ENCODE results near the gene RASSF10. TPM values are rescaled to one million over a fixed set of nuclear protein-coding genes. Genes with fewer than 3 reads are reported as not detected.

Gene RASSF10
- total and polyA plus RNA-seq, 12 donors, result 0.12 to 1.3 (median 0.28) TPM; not detected in 1

- no peak for DNase-seq
- Histone ChIP-seq H3K4me1 (peaks cover 3 to 55% (median 30%) of the 10 kb centered on the region in 9 donors), H3K4me3 (peak overlapping the region in 6 of 10 donors; percentile 14 to 65 (median 42)), H3K27ac (peak overlapping the region in 3 of 10 donors; percentile 2 to 56 (median 7)), H3K36me3 (no peaks in the 10 kb centered on the region), H3K27me3 (peaks cover 8 to 98% (median 84%) of the 10 kb centered on the region in 7 donors), H3K9me3 (no peaks in the 10 kb centered on the region)
- intact Hi-C loops (cut with DNase I), result no loop called here
- no peak for ATAC-seq
- 20 to 24% methylated on average over 7 of the region's 7 CpGs for WGBS, 2 donors
- TF ChIP-seq CTCF (IDR thresholded peaks at IDR 0.05), result no peak
These were observed 2.4 kb downstream of the RASSF10 start for GRCh38 chr11:13011466-13012055.

GRCh38 chr11:13012056-13012661, 3.0 kb downstream of the RASSF10 start:
- DNase-seq (no peak), ATAC-seq (no peak)
- H3K9me3 ChIP-seq, result no peaks in the 10 kb centered on the region
- intact Hi-C loops (cut with DNase I), result no loop called here
- H3K4me1 ChIP-seq, result peaks cover 3 to 55% (median 30%) of the 10 kb centered on the region in 9 donors
- TF ChIP-seq CTCF (IDR thresholded peaks at IDR 0.05), result no peak
- H3K27me3 ChIP-seq, result peaks cover 8 to 97% (median 83%) of the 10 kb centered on the region in 7 donors
- no peaks in the 10 kb centered on the region for H3K36me3 ChIP-seq
- H3K4me3 ChIP-seq, result peak overlapping the region in 5 of 10 donors; percentile 27 to 65 (median 44)
- 14 to 24% methylated on average over 9 of the region's 9 CpGs for WGBS, 2 donors
- H3K27ac ChIP-seq, result peak overlapping the region in 1 of 10 donors; percentile 56

GRCh38 chr11:13013054-13013488, 4.0 kb downstream of the RASSF10 start:
- Histone ChIP-seq H3K27ac (no peak overlapping the region), H3K27me3 (peaks cover 8 to 97% (median 77%) of the 10 kb centered on the region in 7 donors), H3K9me3 (no peaks in the 10 kb centered on the region), H3K4me1 (peaks cover 3 to 52% (median 30%) of the 10 kb centered on the region in 9 donors), H3K4me3 (peak overlapping the region in 1 of 10 donors; percentile 65), H3K36me3 (no peaks in the 10 kb centered on the region)
- TF ChIP-seq CTCF (IDR thresholded peaks at IDR 0.05), result no peak
- 38 to 52% methylated on average over 7 of the region's 7 CpGs for WGBS, 2 donors
- intact Hi-C loops (cut with DNase I), result no loop called here
- ATAC-seq, result no peak
- DNase-seq, result no peak

GRCh38 chr11:13015753-13016152, 6.6 kb downstream of the RASSF10 start:
- intact Hi-C loops (cut with DNase I), result no loop called here
- 54 to 60% methylated on average over 6 of the region's 6 CpGs for WGBS, 2 donors
- no peaks in the 10 kb centered on the region for H3K36me3 ChIP-seq
- no peaks in the 10 kb centered on the region for H3K9me3 ChIP-seq
- no peak overlapping the region for H3K4me3 ChIP-seq
- H3K4me1 ChIP-seq, result peaks cover 0 to 25% (median 6%) of the 10 kb centered on the region in 9 donors
- ATAC-seq (no peak), DNase-seq (no peak)
- H3K27me3 ChIP-seq, result peaks cover 0 to 81% (median 56%) of the 10 kb centered on the region in 7 donors
- TF ChIP-seq CTCF (IDR thresholded peaks at IDR 0.05), result no peak
- no peak overlapping the region for H3K27ac ChIP-seq
